Sciatic nerve (tissue), 2 donors: ENCODE measurements around the gene SPSB1. TPM values are rescaled to one million over a fixed set of nuclear protein-coding genes. Genes with fewer than 3 reads are reported as not detected.
A peak's percentile ranks its signal among the peaks of the same experiment; 100 is the strongest.

Experiments used
- ATAC-seq: fragments of 200-7000 bp; cut with Tn5 transposase; one replicate; pipeline ENCODE4 v1.9.1; 2020; ENCODE audit warnings: mild to moderate bottlenecking, moderate library complexity
- DNase-seq: peaks from one replicate; pipeline ENCODE4 v3.0.0-alpha.2; 2020; ENCODE audit warnings: low spot score
- intact Hi-C: fragments of 100-400 bp; cut with DNase I; formaldehyde crosslinking; loops from one replicate; pipeline ENCODE4 v1.14.2; 2022
- total RNA-seq: library from RNA; stranded (reverse); fragmentation: NEBNext Ultra II Directional; extraction: Animal tissue kit (Norgen Biotek cat#: 25700); gene quantifications from one replicate; pipeline ENCODE4 v1.2.1, GENCODE V29; 2021
- donor health status: DM: no; HTN: no; CAD: no.
- donor health status: DM: no; HTN: no; CAD: no.

Gene SPSB1
- total RNA-seq, 1 donor from 2014 or later = 20.1 TPM

DNA sequence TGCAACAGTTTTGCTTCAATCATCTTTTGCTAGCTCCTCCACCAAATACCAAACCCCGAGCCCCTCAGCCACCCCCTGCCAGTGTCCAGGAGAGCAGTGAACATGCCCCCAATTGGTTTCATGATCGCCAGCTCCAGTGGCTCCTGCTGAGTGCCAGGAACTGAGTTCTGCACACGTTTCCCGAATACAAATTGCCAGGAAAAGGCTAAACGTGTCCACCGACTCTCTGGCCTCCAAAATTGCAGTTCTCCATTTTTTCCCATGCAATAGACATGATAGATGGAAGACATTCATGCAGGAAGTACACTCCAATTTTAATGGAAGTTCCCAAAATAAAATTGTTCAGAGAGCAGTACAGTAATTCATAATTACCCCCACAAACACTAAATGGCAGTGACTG lies 101.3 kb downstream of the SPSB1 start:
- no peak for ATAC-seq
- intact Hi-C loops = no loop called here
- no peak for DNase-seq

GRCh38 chr1:9395018-9395417 lies 102.3 kb downstream of the SPSB1 start:
- DNase-seq = no peak
- intact Hi-C loops = no loop called here
- ATAC-seq = no peak

- intact Hi-C loops = no loop called here
- DNase-seq = no peak
- no peak for ATAC-seq
Measured at GRCh38 chr1:9397047-9397446, 104.4 kb downstream of the SPSB1 start.

DNA sequence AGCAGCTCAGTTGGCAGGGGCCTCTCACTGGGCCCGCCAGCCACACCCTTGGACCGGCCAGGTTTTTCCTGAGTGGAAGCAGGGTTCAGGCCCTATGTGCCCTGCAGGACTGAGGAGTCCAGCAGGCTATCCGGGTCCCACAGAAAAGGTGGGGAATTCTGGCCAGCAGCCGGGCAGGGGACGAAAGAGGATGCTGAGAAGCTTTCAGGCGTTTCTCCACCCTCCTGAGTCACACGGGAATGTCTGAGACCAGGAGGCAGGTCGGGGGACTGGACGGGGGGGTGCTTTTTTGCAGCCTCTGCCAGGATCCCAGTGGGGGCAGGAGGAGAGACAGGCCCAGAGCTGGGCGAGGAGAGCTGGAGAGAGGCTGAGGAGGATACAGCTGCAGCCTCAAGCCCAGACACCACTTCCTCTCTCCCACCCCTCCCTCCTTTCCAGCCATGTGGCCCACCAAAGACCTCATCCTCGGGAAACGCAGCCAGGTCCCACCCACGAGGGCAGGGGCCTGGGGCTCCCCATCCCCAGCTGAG lies 105.4 kb downstream of the SPSB1 start:
- intact Hi-C loops = no loop called here
- ATAC-seq = peak; percentile 30
- no peak for DNase-seq

DNA sequence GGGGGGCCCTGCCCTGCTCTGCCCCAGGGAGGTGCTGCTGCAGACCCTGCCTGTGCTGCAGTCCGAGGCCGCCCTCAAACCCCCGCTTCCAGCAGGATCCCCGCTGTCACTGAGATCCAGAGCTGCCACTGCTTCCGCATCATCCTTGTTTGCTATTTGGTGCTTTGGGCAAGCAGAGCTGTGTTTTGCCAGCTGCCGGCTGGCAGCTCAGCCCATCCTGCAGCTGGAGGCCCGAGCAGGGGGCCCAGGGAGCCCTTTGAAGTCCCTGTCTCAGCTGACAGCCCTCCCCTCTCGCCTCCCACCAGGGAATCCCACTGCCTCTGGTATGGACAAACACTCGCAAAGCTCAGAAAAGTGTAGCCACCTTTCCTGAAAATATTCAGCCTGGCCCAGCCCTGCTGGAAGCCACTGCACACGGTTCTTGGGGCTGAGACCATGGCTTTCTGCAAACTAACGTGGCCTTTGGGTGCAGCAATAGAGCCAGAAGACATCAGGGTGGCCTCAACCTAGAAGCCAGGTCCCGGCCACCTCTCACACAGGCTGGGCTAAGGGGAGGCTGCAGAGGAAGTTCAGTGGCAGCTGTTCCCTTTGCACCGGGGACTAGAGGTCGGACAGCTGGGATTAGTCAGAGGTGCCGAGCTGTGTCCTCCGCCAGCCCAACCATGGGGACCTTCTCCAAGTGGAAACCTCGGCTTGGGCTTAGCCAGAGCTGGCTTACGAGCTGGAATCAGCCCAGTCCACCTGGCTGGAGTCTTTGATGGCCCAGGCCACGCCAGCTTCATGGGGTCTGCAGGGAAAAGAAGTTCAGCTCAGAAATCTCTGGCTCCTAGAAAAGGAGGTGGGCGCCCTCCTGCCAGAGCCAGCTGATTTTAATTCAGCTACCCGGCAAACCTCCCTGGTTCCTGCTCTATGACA lies 107.1 kb downstream of the SPSB1 start:
- no peak for DNase-seq
- ATAC-seq = no peak
- intact Hi-C loops = no loop called here

DNA sequence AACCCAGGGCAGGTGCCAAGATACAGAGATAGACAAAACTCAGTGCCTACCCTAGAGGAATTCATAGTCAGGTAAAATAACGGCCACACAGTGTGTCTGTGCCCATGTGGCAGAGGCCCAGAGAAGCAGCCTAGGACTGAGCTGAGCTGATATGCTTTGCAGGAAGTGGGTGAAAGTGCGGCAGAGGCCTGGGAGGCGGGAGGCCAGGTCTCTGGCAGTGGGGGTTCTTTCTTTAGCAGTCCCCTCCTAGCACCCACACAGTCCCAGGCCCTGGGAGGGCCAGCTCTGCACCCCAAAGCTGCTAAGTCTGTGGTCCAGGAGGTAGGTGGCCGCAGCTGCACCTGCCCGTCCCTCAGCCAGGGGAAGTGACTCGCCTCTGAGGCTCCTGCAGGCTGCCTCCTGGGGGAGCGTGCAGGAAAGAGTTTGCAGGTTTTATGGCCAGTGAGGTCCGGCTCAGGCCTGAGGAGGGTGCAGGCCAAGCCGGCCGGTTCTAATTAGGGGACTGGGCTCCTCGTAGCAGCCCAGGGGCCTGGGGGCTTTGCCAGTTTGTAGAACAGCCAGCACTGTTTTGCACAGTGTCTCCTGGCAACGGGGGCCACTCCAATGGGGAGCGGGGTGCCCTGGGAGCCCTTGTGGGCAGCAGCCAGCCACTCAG lies 107.9 kb downstream of the SPSB1 start:
- ATAC-seq (no peak), DNase-seq (no peak)
- intact Hi-C loops = no loop called here

DNA sequence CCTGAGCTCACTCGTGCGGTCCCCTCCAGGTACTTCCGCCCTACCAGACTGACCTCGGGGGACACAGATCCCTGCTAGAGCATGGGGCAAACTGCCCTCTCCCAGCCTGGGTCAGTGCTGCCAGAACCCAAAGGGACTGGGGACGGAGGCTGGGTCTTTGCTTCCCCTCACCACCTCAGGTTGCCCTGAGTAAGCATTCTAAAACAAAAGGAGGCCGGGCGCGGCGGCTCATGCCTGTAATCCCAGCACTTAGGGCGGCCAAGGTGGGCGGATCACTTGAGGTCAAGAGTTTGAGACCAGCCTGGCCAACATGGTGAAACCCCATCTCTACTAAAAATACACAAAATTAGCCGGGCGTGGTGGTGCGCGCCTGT lies 108.4 kb downstream of the SPSB1 start:
- no peak for ATAC-seq
- intact Hi-C loops = no loop called here
- no peak for DNase-seq

GRCh38 chr1:9402256-9402616 lies 109.5 kb downstream of the SPSB1 start:
- ATAC-seq (peak; percentile 5), DNase-seq (no peak)
- intact Hi-C loops = no loop called here

DNA sequence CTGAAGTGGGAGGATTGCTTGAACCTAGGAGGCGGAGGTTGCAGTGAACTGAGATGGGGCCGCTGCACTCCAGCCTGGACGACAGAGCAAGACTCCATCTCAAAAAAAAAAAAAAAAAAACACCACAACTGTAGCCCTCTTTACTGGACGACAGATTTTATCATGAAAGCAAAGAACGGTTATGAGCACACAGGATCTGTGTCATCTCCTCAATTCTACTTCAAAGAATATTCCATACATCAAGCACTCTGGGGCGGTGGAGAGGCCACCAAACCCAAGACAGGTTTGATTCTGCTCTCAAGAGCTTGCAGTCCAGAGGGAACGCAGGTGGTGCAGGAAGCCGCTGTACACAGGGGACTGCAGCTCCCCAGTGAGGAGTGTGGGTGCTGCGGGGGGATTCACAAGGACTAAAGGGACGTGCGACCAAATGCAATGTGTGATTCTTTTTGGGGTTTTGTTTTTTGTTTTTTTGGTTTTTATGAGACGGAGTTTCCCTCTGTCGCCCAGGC lies 110.1 kb downstream of the SPSB1 start:
- intact Hi-C loops = no loop called here

GRCh38 chr1:9404117-9404914 lies 111.6 kb downstream of the SPSB1 start:
- DNase-seq (no peak), ATAC-seq (no peak)
- intact Hi-C loops = no loop called here

More for the DNA sequence above, 110.1 kb downstream of the SPSB1 start:
- no peak for DNase-seq
- no peak for ATAC-seq

DNA sequence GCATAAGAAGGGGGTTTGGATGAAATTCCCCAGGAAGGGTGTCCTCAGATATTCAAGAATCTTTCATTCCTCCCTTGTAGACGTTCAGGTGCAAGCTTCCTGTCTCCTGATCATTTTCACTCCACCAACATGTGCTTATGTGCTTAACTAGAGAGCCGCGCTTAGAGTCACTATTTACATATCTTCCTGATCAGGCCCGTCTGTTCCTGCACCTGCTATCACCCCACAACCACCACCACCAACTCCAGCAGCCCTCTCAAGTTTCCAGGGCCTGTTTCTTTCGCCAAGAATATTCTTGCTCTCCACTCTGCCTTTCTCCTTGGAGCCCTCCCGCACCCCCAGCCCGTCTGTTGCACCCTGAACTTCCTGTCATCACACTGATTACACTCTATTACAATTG lies 113.4 kb downstream of the SPSB1 start:
- ATAC-seq (no peak), DNase-seq (no peak)
- intact Hi-C loops = no loop called here

DNA sequence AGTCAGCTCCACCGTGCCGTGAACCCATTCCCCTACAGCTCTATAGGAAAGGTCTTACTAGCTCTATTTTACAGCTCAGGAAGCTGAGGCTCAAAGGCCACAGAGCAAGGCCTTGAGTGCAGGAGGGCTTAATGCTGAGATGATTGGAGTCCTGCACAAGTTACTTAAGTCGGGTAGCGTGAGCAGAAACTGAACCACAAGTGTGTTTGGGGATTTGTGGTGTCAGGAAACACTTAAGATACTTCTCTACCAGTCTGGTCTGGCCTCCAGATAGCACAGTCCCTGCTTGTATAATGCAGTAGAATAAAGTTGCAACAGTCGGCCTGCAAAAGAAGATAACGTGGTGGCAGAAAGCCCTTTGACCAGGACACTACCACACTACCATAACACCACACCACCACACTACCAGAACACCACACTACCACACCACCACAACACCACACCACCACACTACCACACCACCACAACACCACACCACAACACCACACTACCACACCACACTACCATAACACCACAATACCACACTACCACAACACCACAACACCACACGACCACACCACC lies 118.1 kb downstream of the SPSB1 start:
- ATAC-seq (no peak), DNase-seq (no peak)
- intact Hi-C loops = no loop called here

DNA sequence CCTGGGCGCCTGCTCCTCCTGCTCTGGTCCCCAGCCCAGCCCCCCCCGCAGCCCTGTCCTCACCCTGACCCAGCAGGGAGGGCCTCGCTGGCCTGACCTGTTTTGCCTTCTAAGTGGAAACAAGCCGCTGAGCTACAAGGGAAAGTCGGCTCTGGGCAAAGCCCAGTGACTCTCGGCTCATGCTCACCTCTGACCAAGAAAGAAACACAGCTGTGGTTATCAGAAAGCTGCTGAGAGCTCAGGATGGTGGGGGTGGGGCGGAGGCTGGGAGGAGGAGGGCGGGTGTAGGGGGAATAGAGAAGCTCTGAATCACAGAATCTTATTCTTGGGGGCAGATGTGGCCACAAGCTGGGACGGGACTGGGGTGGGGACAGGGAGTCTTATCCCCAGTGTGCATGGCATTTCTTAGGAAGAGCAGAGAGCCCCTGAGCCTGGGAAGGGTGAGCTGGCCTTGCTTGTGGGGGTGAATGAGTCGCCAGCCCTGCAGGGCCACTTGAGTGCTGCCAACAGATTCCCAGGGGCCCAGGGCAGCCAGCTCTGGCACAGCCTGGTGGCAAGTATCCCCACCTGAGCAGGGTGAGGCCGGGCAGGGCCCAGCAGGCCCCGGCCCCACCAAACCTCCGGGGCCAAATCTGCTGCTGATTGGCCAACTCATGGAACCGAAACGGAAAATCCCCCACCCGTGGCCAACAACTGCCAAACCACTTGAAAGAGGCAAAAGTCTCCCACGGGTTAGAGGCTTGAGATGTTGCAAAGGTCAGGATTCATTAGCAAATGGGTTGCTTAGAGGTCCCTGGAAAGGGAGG lies 120.6 kb downstream of the SPSB1 start:
- intact Hi-C loops = no loop called here
- ATAC-seq (peak; percentile 92), DNase-seq (peak; percentile 76)

GRCh38 chr1:9413877-9414213 lies 121.2 kb downstream of the SPSB1 start:
- intact Hi-C loops = no loop called here
- DNase-seq (peak; percentile 76), ATAC-seq (peak; percentile 84)

GRCh38 chr1:9416506-9416905 lies 123.8 kb downstream of the SPSB1 start:
- DNase-seq = no peak
- ATAC-seq = no peak
- intact Hi-C loops = no loop called here

DNA sequence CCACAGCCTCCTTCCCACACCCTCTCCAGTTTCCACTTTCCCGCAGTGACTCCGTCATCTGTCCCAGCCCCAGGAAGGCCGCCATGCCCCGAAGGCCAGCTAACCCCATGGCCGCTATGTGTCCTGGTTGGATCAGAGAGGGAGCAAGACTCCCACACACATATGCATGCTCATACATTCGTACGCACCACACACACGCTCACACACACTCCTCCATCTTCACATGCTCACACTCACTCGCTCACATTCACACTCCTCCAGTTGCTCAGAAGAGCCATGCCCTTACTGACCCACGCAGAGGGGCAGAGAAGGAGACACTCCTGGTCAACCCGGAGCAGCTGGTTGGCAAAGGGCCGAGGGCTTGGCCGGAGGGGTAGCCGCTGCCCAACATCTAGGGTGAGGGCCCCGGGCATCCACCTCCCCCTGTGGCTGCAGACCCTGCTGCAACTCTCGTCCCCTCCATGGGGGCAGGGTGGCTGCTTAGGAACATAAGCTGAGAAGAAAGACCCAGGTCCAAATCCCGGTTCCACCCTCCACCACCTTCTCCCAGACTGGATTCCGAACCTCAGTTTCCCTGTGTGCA lies 124.3 kb downstream of the SPSB1 start:
- DNase-seq (no peak), ATAC-seq (no peak)
- intact Hi-C loops = no loop called here

GRCh38 chr1:9417695-9418094 lies 125.0 kb downstream of the SPSB1 start:
- no peak for DNase-seq
- intact Hi-C loops = no loop called here
- ATAC-seq = no peak

GRCh38 chr1:9418851-9419250 lies 126.2 kb downstream of the SPSB1 start:
- ATAC-seq = no peak
- intact Hi-C loops = no loop called here

More at GRCh38 chr1:9418851-9419250, 126.2 kb downstream of the SPSB1 start:
- DNase-seq = no peak
